WERI-Rb-1 (cell line): ENCODE results near the gene LRCH4.

ENCODE experiments used
- DNase-seq: peaks from one replicate; pipeline ENCODE4 v3.0.0-alpha.2; 2020
- H3K27ac ChIP-seq: fragments of 250-450 bp; sonication (Bioruptor Pico); 2 replicates; pipeline ENCODE4 v1.5.1; 2020; ENCODE audit warnings: mild to moderate bottlenecking, moderate library complexity
- H3K27me3 ChIP-seq: fragments of 250-450 bp; sonication (Bioruptor Pico); 2 replicates; pipeline ENCODE4 v1.5.1; 2021; ENCODE audit warnings: mild to moderate bottlenecking, low read depth, moderate library complexity; ENCODE audit not compliant: insufficient read depth, severe bottlenecking
- H3K36me3 ChIP-seq: fragments of 250-450 bp; sonication (Bioruptor Pico); 2 replicates; pipeline ENCODE4 v1.5.1; 2020; ENCODE audit warnings: mild to moderate bottlenecking, moderate library complexity
- H3K4me3 ChIP-seq: 2 replicates; pipeline ENCODE4 v1.5.1; 2011; ENCODE audit warnings: low read depth, mild to moderate bottlenecking, control low read depth, low read length
- H3K9me3 ChIP-seq: fragments of 250-450 bp; sonication (Bioruptor Pico); 2 replicates; pipeline ENCODE4 v1.5.1; 2021; ENCODE audit warnings: mild to moderate bottlenecking, moderate library complexity; ENCODE audit not compliant: severe bottlenecking
- CTCF ChIP-seq: IDR thresholded peaks from 2 replicates; pipeline ENCODE4 v1.5.1; 2011; ENCODE audit warnings: low read depth, mild to moderate bottlenecking, control low read depth, inconsistent platforms, low read length

LRCH4 gene

GRCh38 chr7:100603726-100604027 is 17.7 kb upstream of the LRCH4 start:
- no peaks in the 10 kb centered on the region for H3K9me3 ChIP-seq
- H3K36me3 ChIP-seq = no peaks in the 10 kb centered on the region
- H3K27ac ChIP-seq = no peak overlapping the region
- no peak for TF ChIP-seq CTCF
- DNase-seq = peak; percentile 36
- peaks cover 8% of the 10 kb centered on the region for H3K27me3 ChIP-seq
- peak overlapping the region; percentile 83 for H3K4me3 ChIP-seq

- Histone ChIP-seq H3K36me3 (no peaks in the 10 kb centered on the region), H3K27me3 (peaks cover 8% of the 10 kb centered on the region), H3K27ac (no peak overlapping the region), H3K9me3 (no peaks in the 10 kb centered on the region), H3K4me3 (peak overlapping the region; percentile 83)
- DNase-seq = no peak
- TF ChIP-seq CTCF = no peak
Observed at GRCh38 chr7:100602889-100603725, 17.2 kb upstream of the LRCH4 start.

- no peak overlapping the region for H3K27ac ChIP-seq
- no peak for TF ChIP-seq CTCF
- H3K4me3 ChIP-seq = no peak overlapping the region
- peaks cover 6% of the 10 kb centered on the region for H3K27me3 ChIP-seq
- no peaks in the 10 kb centered on the region for H3K36me3 ChIP-seq
- DNase-seq = no peak
- H3K9me3 ChIP-seq = no peaks in the 10 kb centered on the region
Observed at GRCh38 chr7:100600730-100601038, 14.8 kb upstream of the LRCH4 start.

- Histone ChIP-seq H3K36me3 (no peaks in the 10 kb centered on the region), H3K27ac (no peak overlapping the region; the same call in 1 of the 2 replicates), H3K4me3 (no peak overlapping the region), H3K9me3 (no peaks in the 10 kb centered on the region), H3K27me3 (peaks cover 2% of the 10 kb centered on the region)
- peak; percentile 62 for TF ChIP-seq CTCF
- DNase-seq = peak; percentile 59
Observed at GRCh38 chr7:100599911-100600729, 14.2 kb upstream of the LRCH4 start.

GRCh38 chr7:100598425-100598824 is 12.5 kb upstream of the LRCH4 start:
- Histone ChIP-seq H3K9me3 (no peaks in the 10 kb centered on the region), H3K4me3 (no peak overlapping the region), H3K36me3 (no peaks in the 10 kb centered on the region), H3K27me3 (no peaks in the 10 kb centered on the region), H3K27ac (no peak overlapping the region)
- no peak for TF ChIP-seq CTCF
- DNase-seq = no peak
